Measurements from ENCODE around the gene PKD2L1.

PKD2L1 gene

DNA sequence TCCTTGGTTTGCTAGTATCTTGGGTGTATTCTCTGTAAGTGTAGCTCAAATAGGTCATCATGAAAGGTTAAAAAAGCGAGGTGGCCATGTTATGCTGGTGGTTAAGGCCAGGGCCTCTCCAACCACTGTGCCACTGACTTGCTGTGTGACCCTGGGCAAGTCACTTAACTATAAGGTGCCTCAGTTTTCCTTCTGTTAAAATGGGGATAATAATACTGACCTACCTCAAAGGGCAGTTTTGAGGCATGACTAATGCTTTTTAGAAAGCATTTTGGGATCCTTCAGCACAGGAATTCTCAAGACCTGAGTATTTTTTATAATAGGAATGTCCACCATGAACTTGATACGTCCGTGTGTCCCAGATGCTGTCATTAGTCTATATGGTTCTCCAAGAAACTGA, 34.1 kb upstream of the PKD2L1 start:
- Histone ChIP-seq H3K4me1 (ENCODE audit: control insufficient read depth, insufficient read depth, low read length) (no peaks in the 10 kb centered on the region), H3K4me3 (ENCODE audit: low read length) (no peak overlapping the region), H3K27ac (ENCODE audit: low read depth, low read length) (no peak overlapping the region), H3K27me3 (ENCODE audit: control insufficient read depth, insufficient read depth, low read length) (no peaks in the 10 kb centered on the region), H3K9ac (ENCODE audit: low read length) (no peak overlapping the region), H3K36me3 (ENCODE audit: control insufficient read depth, insufficient read depth, low read length) (no peaks in the 10 kb centered on the region)

DNA sequence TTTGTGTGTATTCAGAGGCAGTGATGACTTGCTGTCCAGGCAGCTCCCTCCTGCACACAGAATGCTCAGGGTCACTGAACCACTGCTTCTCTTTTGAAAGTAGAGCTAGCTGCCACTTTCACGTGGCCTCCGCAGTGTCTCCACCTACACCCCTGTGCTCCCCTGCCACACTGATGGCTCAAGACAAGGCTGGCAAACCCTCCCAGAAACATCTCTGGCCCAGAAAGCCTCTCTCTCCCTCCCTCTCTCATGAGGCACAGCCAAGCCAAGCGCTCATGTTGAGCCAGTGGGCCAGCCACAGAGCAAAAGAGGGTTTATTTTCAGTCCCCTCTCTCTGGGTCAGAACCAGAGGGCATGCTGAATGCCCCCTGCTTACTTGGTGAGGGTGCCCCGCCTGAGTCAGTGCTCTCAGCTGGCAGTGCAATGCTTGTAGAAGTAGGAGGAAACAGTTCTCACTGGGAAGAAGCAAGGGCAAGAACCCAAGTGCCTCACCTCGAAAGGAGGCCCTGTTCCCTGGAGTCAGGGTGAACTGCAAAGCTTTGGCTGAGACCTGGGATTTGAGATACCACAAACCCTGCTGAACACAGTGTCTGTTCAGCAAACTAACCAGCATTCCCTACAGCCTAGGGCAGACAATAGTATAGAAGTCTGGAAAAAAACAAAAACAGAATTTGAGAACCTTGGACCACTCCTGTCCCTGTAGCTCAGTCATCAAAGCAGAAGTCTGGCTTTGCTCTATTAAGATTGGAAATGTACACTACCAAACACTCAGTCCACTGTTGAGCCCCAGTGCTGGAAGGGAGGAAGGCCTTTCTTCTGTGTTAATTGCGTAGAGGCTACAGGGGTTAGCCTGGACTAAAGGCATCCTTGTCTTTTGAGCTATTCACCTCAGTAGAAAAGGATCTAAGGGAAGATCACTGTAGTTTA, 32.8 kb upstream of the PKD2L1 start:
- H3K27ac ChIP-seq (ENCODE audit: low read depth, low read length), result no peak overlapping the region
- H3K36me3 ChIP-seq (ENCODE audit: control insufficient read depth, insufficient read depth, low read length), result no peaks in the 10 kb centered on the region
- H3K4me1 ChIP-seq (ENCODE audit: control insufficient read depth, insufficient read depth, low read length), result no peaks in the 10 kb centered on the region
- no peak overlapping the region for H3K9ac ChIP-seq (ENCODE audit: low read length)
- H3K4me3 ChIP-seq (ENCODE audit: low read length), result no peak overlapping the region
- H3K27me3 ChIP-seq (ENCODE audit: control insufficient read depth, insufficient read depth, low read length), result no peaks in the 10 kb centered on the region

- Histone ChIP-seq H3K4me1 (ENCODE audit: control insufficient read depth, insufficient read depth, low read length) (no peaks in the 10 kb centered on the region), H3K27ac (ENCODE audit: low read depth, low read length) (no peak overlapping the region), H3K4me3 (ENCODE audit: low read length) (no peak overlapping the region), H3K36me3 (ENCODE audit: control insufficient read depth, insufficient read depth, low read length) (peaks cover 2% of the 10 kb centered on the region), H3K9ac (ENCODE audit: low read length) (no peak overlapping the region), H3K27me3 (ENCODE audit: control insufficient read depth, insufficient read depth, low read length) (no peaks in the 10 kb centered on the region)
These were observed 30.2 kb upstream of the PKD2L1 start for GRCh38 chr10:100360234-100360633.

DNA sequence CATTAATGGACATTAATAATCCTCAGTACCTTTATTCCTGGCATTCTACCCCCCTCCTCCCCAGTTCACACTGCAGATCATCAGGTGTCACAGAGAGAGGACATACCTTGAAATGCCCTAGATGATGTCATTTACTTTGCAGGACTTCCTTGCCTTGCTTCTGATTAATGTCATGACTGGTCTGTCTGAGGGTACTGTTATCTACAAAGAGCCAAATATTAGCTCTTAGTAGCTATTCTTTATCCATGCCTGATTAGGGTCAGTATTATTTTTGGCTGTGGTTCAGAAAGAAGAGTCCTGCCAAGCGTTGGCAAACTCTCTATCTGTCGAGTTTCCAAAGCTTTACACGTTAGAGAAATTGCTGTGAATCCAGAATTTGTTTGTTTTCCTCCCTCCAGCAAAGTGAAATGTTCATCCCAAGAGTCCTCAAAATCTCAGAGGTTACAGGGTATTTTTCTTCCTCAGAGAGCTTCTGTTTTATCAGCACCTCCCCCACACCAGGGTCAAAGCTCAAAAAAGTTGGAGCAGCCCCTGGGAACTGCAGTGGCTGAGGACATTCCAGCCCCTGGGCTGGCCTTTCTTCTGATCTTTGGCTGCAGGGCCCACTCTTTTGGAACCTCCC, 29.6 kb upstream of the PKD2L1 start:
- H3K27ac ChIP-seq (ENCODE audit: low read depth, low read length), result no peak overlapping the region
- no peaks in the 10 kb centered on the region for H3K4me1 ChIP-seq (ENCODE audit: control insufficient read depth, insufficient read depth, low read length)
- H3K27me3 ChIP-seq (ENCODE audit: control insufficient read depth, insufficient read depth, low read length), result no peaks in the 10 kb centered on the region
- peaks cover 2% of the 10 kb centered on the region for H3K36me3 ChIP-seq (ENCODE audit: control insufficient read depth, insufficient read depth, low read length)
- no peak overlapping the region for H3K4me3 ChIP-seq (ENCODE audit: low read length)
- no peak overlapping the region for H3K9ac ChIP-seq (ENCODE audit: low read length)

DNA sequence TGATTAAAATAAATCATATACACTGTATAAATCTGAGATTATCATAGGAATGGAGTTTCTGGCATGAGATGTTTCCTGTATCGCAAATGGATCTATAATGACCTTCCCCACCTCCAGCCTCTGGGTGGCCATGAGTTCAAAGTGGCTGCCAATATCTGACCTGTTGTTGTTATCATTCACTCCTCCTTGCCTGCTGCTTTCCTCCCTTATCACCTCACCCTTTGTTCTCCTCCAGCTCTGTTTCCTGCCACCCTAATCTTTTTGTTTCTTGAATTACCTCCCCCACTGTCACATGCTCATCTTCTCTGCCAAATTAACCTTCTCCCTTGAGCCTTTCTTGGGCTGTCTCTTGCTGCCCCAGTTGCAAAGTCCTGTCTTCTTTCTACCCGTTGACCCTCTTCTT, 29.0 kb upstream of the PKD2L1 start:
- H3K36me3 ChIP-seq (ENCODE audit: control insufficient read depth, insufficient read depth, low read length), result peaks cover 2% of the 10 kb centered on the region
- H3K9ac ChIP-seq (ENCODE audit: low read length), result no peak overlapping the region
- H3K27me3 ChIP-seq (ENCODE audit: control insufficient read depth, insufficient read depth, low read length), result no peaks in the 10 kb centered on the region
- H3K4me1 ChIP-seq (ENCODE audit: control insufficient read depth, insufficient read depth, low read length), result no peaks in the 10 kb centered on the region
- no peak overlapping the region for H3K27ac ChIP-seq (ENCODE audit: low read depth, low read length)
- no peak overlapping the region for H3K4me3 ChIP-seq (ENCODE audit: low read length)

- Histone ChIP-seq H3K9ac (ENCODE audit: low read length) (no peak overlapping the region), H3K4me3 (ENCODE audit: low read length) (no peak overlapping the region), H3K4me1 (ENCODE audit: control insufficient read depth, insufficient read depth, low read length) (no peaks in the 10 kb centered on the region), H3K27ac (ENCODE audit: low read depth, low read length) (no peak overlapping the region), H3K36me3 (ENCODE audit: control insufficient read depth, insufficient read depth, low read length) (peaks cover 2% of the 10 kb centered on the region), H3K27me3 (ENCODE audit: control insufficient read depth, insufficient read depth, low read length) (no peaks in the 10 kb centered on the region)
These were observed 27.2 kb upstream of the PKD2L1 start for GRCh38 chr10:100357059-100357858.

DNA sequence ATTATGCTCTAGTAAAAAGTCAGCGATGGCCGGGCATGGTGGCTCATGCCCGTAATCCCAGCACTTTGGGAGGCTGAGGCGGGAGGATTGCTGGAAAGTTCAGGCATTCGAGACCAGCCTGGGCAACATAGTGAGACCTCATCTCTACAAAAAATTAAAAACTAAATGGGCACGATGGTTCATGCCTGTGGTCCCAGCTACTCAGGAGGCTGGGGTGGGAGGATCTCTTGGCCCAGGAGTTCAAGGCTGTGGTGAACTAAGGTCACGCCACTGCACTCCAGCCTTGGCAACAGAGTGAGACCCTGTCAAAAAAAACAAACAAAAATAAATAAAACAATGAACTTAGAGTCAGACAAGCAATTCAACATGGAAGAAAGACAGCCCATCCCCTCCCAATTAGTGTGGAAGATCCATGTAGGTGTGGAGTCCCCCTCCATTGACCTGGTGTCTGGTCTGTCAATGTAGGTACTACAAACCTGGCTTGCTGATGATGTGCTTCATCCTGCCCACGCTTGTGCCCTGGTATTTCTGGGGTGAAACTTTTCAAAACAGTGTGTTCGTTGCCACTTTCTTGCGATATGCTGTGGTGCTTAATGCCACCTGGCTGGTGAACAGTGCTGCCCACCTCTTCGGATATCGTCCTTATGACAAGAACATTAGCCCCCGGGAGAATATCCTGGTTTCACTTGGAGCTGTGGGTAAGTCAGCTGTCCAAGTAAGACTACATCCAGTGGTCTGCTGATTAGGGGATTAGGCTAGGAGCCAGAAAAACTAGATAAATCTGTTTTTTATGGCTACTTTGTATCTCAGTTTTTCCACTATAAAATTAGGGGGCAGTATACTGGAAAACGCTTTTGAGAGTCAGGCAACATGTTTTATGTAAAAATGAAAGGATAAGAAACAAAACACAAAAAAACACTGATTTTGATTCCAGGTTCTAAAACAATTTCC, 26.3 kb upstream of the PKD2L1 start:
- H3K36me3 ChIP-seq (ENCODE audit: control insufficient read depth, insufficient read depth, low read length), result peaks cover 2% of the 10 kb centered on the region
- no peak overlapping the region for H3K4me3 ChIP-seq (ENCODE audit: low read length)
- H3K27ac ChIP-seq (ENCODE audit: low read depth, low read length), result no peak overlapping the region
- no peak overlapping the region for H3K9ac ChIP-seq (ENCODE audit: low read length)
- no peaks in the 10 kb centered on the region for H3K4me1 ChIP-seq (ENCODE audit: control insufficient read depth, insufficient read depth, low read length)
- no peaks in the 10 kb centered on the region for H3K27me3 ChIP-seq (ENCODE audit: control insufficient read depth, insufficient read depth, low read length)

- Histone ChIP-seq H3K36me3 (ENCODE audit: control insufficient read depth, insufficient read depth, low read length) (peaks cover 2% of the 10 kb centered on the region), H3K4me1 (ENCODE audit: control insufficient read depth, insufficient read depth, low read length) (no peaks in the 10 kb centered on the region), H3K9ac (ENCODE audit: low read length) (no peak overlapping the region), H3K4me3 (ENCODE audit: low read length) (no peak overlapping the region), H3K27me3 (ENCODE audit: control insufficient read depth, insufficient read depth, low read length) (no peaks in the 10 kb centered on the region), H3K27ac (ENCODE audit: low read depth, low read length) (no peak overlapping the region)
These were observed 25.1 kb upstream of the PKD2L1 start for GRCh38 chr10:100355086-100355485.

GRCh38 chr10:100353770-100354485, 23.9 kb upstream of the PKD2L1 start:
- H3K27ac ChIP-seq (ENCODE audit: low read depth, low read length), result no peak overlapping the region
- no peaks in the 10 kb centered on the region for H3K4me1 ChIP-seq (ENCODE audit: control insufficient read depth, insufficient read depth, low read length)

DNA sequence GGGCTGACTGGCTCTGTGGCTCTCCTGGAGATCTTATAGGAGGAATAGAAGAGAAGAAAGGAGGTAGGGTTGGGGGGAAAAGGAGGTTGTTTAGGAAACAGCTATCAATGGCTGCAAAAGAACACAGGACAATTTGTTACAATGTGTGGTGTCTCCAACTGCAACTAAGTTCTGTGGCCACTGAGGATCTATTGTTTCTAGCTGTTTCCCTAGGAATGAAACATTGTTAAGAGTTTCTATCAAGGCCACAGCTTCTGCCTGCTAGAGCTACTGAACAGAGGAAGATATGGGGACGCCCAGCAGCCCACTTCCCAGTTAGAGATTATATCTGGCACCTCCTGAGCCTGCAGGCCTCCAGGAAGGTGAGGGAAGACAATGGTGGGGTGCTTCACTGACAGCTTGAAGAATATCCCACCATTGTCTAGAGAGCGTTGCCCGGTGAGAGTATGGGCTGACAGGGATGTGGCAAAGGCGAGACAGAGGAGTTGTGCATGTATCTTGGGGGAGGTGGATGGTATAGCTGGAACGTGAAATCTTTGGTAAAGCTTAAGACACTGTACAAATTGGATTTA, 21.0 kb upstream of the PKD2L1 start:
- H3K4me3 ChIP-seq (ENCODE audit: low read length), result no peak overlapping the region
- H3K27me3 ChIP-seq (ENCODE audit: control insufficient read depth, insufficient read depth, low read length), result peaks cover 2% of the 10 kb centered on the region
- H3K4me1 ChIP-seq (ENCODE audit: control insufficient read depth, insufficient read depth, low read length), result no peaks in the 10 kb centered on the region
- H3K27ac ChIP-seq (ENCODE audit: low read depth, low read length), result no peak overlapping the region
- no peak overlapping the region for H3K9ac ChIP-seq (ENCODE audit: low read length)
- no peaks in the 10 kb centered on the region for H3K36me3 ChIP-seq (ENCODE audit: control insufficient read depth, insufficient read depth, low read length)

More at GRCh38 chr10:100353770-100354485, 23.9 kb upstream of the PKD2L1 start:
- Histone ChIP-seq H3K4me3 (ENCODE audit: low read length) (no peak overlapping the region), H3K36me3 (ENCODE audit: control insufficient read depth, insufficient read depth, low read length) (peaks cover 2% of the 10 kb centered on the region), H3K9ac (ENCODE audit: low read length) (no peak overlapping the region), H3K27me3 (ENCODE audit: control insufficient read depth, insufficient read depth, low read length) (no peaks in the 10 kb centered on the region)

GRCh38 chr10:100349672-100350071, 19.6 kb upstream of the PKD2L1 start:
- no peaks in the 10 kb centered on the region for H3K4me1 ChIP-seq (ENCODE audit: control insufficient read depth, insufficient read depth, low read length)
- no peaks in the 10 kb centered on the region for H3K36me3 ChIP-seq (ENCODE audit: control insufficient read depth, insufficient read depth, low read length)
- H3K27me3 ChIP-seq (ENCODE audit: control insufficient read depth, insufficient read depth, low read length), result peaks cover 2% of the 10 kb centered on the region
- H3K4me3 ChIP-seq (ENCODE audit: low read length), result no peak overlapping the region
- H3K9ac ChIP-seq (ENCODE audit: low read length), result no peak overlapping the region
- no peak overlapping the region for H3K27ac ChIP-seq (ENCODE audit: low read depth, low read length)
